GM23338 (cell line): ENCODE data around the gene PRDM11.

Experiments used
- CREB1 ChIP-seq: fragments of 250-450 bp; sonication (Bioruptor Pico); IDR thresholded peaks from 2 replicates; pipeline ENCODE4 v1.5.0; 2020; ENCODE audit warnings: low read depth, mild to moderate bottlenecking, moderate library complexity
- CTCF ChIP-seq, 2 experiments: fragments of 200-600 bp in 1 of 2; sonication (generic) in 1 of 2; conservative IDR thresholded peaks; 2 replicates each; pipeline versions ENCODE4 v1.5.1 to v1.6.1; 2016 to 2017; ENCODE audit warnings: antibody characterized with exemption in 2 of 2, low read depth in 2 of 2, mild to moderate bottlenecking in 2 of 2, moderate library complexity in 1 of 2
- ETS1 ChIP-seq: IDR thresholded peaks from 2 replicates; pipeline ENCODE4 v1.6.1; 2016; ENCODE audit warnings: antibody characterized with exemption
- EZH2 ChIP-seq: fragments of 200-600 bp; sonication (generic); IDR thresholded peaks from one replicate; pipeline ENCODE4 v1.8.0; 2017; ENCODE audit warnings: antibody characterized with exemption, mild to moderate bottlenecking, low read depth; ENCODE audit not compliant: unreplicated experiment
- EZH2phosphoT487 ChIP-seq: fragments of 200-600 bp; sonication (generic); IDR thresholded peaks from one replicate; pipeline ENCODE4 v1.8.1; 2018; ENCODE audit warnings: antibody characterized with exemption; ENCODE audit not compliant: unreplicated experiment
- JUNB ChIP-seq: IDR thresholded peaks from one replicate; pipeline ENCODE4 v1.6.1; 2016; ENCODE audit warnings: antibody characterized with exemption; ENCODE audit not compliant: unreplicated experiment
- NANOG ChIP-seq: IDR thresholded peaks from 2 replicates; pipeline ENCODE4 v1.6.1; 2016; ENCODE audit warnings: antibody characterized with exemption, borderline replicate concordance
- POLR2AphosphoS5 ChIP-seq: IDR thresholded peaks from 2 replicates; pipeline ENCODE4 v1.6.1; 2016; ENCODE audit warnings: antibody characterized with exemption, low read depth
- REST ChIP-seq: IDR thresholded peaks from one replicate; pipeline ENCODE4 v1.6.1; 2018; ENCODE audit warnings: antibody characterized with exemption; ENCODE audit not compliant: unreplicated experiment
- STAT1 ChIP-seq: IDR thresholded peaks from one replicate; pipeline ENCODE4 v1.6.1; 2016; ENCODE audit warnings: antibody characterized with exemption; ENCODE audit not compliant: unreplicated experiment
- ZNF331 ChIP-seq: fragments of 250-450 bp; sonication (Bioruptor Pico); IDR thresholded peaks from 2 replicates; pipeline ENCODE4 v1.5.0; 2020; ENCODE audit warnings: low read depth, mild to moderate bottlenecking, moderate library complexity
- ZNF462 ChIP-seq: fragments of 250-450 bp; sonication (Bioruptor Pico); IDR thresholded peaks from 2 replicates; pipeline ENCODE4 v1.5.0; 2020; ENCODE audit warnings: mild to moderate bottlenecking, moderate library complexity

DNA sequence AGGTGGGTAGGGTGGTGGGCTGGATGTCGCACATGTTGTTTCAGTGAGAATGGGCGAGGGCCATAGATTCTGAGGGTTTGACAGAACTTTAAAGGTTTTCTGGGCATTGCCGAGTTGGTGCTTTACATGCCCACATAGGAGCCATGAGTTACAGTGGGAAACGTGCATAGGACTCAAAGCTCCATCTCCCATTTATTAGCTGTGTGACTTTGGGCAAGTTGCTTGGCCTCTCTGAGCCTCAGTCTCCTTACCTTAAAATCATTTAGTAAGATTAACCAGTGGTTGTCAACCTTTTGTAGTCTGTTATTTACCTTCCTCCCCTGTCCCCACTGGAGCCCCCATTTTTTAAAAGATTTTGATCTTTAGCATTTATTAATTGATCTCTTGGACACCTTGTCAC, 72.3 kb downstream of the PRDM11 start:
- TF ChIP-seq CTCF (conservative IDR thresholded peaks at IDR 0.05; ENCODE audit: low read depth in 2 of 2) = no peak
- TF ChIP-seq ETS1 = no peak
- TF ChIP-seq EZH2phosphoT487 = no peak
- no peak for TF ChIP-seq EZH2
- no peak for TF ChIP-seq POLR2AphosphoS5
- no peak for TF ChIP-seq REST
- no peak for TF ChIP-seq ZNF462 (CRISPR knock-in tag)
- no peak for TF ChIP-seq STAT1
- TF ChIP-seq NANOG = no peak
- no peak for TF ChIP-seq JUNB
- no peak for TF ChIP-seq CREB1 (CRISPR knock-in tag)
- no peak for TF ChIP-seq ZNF331 (CRISPR knock-in tag)
